Measurements from ENCODE around the gene PEX14.

DNA sequence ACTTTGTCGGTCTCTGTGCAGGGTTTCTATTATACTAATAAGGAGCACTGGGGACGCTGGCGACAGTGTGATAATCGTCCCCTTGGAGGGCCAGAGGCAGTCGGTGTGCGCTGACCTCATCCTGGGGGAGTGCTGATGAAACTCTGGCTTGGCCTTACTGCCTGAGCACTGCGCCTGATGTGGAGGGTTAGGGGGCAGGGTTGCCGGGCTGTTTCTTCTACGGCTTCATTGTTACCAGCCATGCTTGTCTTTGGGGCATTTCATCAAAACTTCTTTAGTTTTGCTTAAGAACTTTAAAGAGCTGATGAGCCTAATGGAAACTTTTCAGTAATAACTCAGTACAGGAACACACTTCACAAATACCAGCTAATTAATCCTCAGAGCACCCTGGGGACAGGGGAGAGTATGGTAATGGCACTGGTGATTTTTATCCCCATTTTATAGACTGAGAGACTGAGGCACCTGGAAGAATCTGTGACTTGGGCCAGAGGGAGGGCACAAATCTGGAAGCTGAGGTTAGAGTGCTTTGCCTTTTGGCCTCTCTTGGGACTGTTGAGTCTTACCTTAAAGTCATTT, 81.8 kb downstream of the PEX14 start:
- TF ChIP-seq ZNF121 (CRISPR knock-in tag; IDR thresholded peaks at IDR 0.05) (no peak), GABPB1 (CRISPR knock-in tag; IDR thresholded peaks at IDR 0.05) (no peak), SP1 (CRISPR knock-in tag; conservative IDR thresholded peaks at IDR 0.05) (no peak), JUN (CRISPR knock-in tag; IDR thresholded peaks at IDR 0.05) (no peak), NR2C2 (CRISPR knock-in tag; IDR thresholded peaks at IDR 0.05) (no peak)
- TF ChIP-seq, protein P1, sequence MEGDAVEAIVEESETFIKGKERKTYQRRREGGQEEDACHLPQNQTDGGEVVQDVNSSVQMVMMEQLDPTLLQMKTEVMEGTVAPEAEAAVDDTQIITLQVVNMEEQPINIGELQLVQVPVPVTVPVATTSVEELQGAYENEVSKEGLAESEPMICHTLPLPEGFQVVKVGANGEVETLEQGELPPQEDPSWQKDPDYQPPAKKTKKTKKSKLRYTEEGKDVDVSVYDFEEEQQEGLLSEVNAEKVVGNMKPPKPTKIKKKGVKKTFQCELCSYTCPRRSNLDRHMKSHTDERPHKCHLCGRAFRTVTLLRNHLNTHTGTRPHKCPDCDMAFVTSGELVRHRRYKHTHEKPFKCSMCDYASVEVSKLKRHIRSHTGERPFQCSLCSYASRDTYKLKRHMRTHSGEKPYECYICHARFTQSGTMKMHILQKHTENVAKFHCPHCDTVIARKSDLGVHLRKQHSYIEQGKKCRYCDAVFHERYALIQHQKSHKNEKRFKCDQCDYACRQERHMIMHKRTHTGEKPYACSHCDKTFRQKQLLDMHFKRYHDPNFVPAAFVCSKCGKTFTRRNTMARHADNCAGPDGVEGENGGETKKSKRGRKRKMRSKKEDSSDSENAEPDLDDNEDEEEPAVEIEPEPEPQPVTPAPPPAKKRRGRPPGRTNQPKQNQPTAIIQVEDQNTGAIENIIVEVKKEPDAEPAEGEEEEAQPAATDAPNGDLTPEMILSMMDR (IDR thresholded peaks at IDR 0.05) = no peak

Data from WTC11 (cell line).